ENCODE data around the gene MFAP5. TPM values are rescaled to one million over a fixed set of nuclear protein-coding genes. Genes with fewer than 3 reads are reported as not detected.

Gene MFAP5
- total RNA-seq, 1 experiment from 2014 or later = 0.26 TPM

GRCh38 chr12:8678661-8679111 lies 16.1 kb upstream of the MFAP5 start:
- no peak overlapping the region for H4K5ac ChIP-seq (ENCODE audit: insufficient read length, low read depth, low read length)
- no peak overlapping the region for H4K91ac ChIP-seq (ENCODE audit: insufficient read length, low read depth, low read length)
- no peak overlapping the region for H2AFZ ChIP-seq (ENCODE audit: low read length)
- no peak overlapping the region for H4K8ac ChIP-seq (replicated peaks; ENCODE audit: insufficient read length, low read depth, low read length)
- H3K79me1 ChIP-seq (ENCODE audit: insufficient read depth, low read depth, low read length, poor library complexity, severe bottlenecking) = no peaks in the 10 kb centered on the region
- no peak overlapping the region for H2AK5ac ChIP-seq (ENCODE audit: insufficient read length, low read length)
- Mint-ChIP-seq H3K9me3 (no peaks in the 10 kb centered on the region), H3K27ac (no peak overlapping the region), H3K4me3 (no peak overlapping the region), H3K36me3 (ENCODE audit: insufficient read depth in 1 of 3, low read depth in 3 of 3) (no peaks in the 10 kb centered on the region), H3K4me1 (peaks cover 21 to 28% of the 10 kb centered on the region in 2 experiments), H3K27me3 (ENCODE audit: low read depth) (no peaks in the 10 kb centered on the region)
- H3K27ac ChIP-seq (ENCODE audit: insufficient read length, low read depth, low read length) = no peak overlapping the region
- H2BK20ac ChIP-seq (ENCODE audit: low read depth, low read length, poor library complexity, severe bottlenecking) = no peak overlapping the region
- H3K23me2 ChIP-seq (ENCODE audit: insufficient read length, low read depth, low read length, poor library complexity, severe bottlenecking) = no peaks in the 10 kb centered on the region
- WGBS (ENCODE audit: extremely low coverage, insufficient read length, low lambda C conversion rate) = no CpG with 5 or more reads among the region's 3 CpGs
- H3K9ac ChIP-seq (ENCODE audit: extremely low read depth, insufficient read length, low read length) = no peak overlapping the region
- no peak overlapping the region for H3T11ph ChIP-seq (ENCODE audit: low read length)
- no peak overlapping the region for H2BK15ac ChIP-seq (ENCODE audit: low read depth, low read length)
- H3K9me3 ChIP-seq (ENCODE audit: control insufficient read depth, low read depth, low read length) = no peaks in the 10 kb centered on the region
- H3K56ac ChIP-seq (ENCODE audit: insufficient read length, low read depth, low read length) = no peak overlapping the region
- no peaks in the 10 kb centered on the region for H3K79me2 ChIP-seq (ENCODE audit: insufficient read depth, low read length)
- H3K27me3 ChIP-seq (ENCODE audit: insufficient read depth, low read length) = no peaks in the 10 kb centered on the region
- no peaks in the 10 kb centered on the region for H4K20me1 ChIP-seq (ENCODE audit: control insufficient read depth, insufficient read depth, insufficient read length)
- TF ChIP-seq, protein P1, sequence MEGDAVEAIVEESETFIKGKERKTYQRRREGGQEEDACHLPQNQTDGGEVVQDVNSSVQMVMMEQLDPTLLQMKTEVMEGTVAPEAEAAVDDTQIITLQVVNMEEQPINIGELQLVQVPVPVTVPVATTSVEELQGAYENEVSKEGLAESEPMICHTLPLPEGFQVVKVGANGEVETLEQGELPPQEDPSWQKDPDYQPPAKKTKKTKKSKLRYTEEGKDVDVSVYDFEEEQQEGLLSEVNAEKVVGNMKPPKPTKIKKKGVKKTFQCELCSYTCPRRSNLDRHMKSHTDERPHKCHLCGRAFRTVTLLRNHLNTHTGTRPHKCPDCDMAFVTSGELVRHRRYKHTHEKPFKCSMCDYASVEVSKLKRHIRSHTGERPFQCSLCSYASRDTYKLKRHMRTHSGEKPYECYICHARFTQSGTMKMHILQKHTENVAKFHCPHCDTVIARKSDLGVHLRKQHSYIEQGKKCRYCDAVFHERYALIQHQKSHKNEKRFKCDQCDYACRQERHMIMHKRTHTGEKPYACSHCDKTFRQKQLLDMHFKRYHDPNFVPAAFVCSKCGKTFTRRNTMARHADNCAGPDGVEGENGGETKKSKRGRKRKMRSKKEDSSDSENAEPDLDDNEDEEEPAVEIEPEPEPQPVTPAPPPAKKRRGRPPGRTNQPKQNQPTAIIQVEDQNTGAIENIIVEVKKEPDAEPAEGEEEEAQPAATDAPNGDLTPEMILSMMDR (conservative IDR thresholded peaks at IDR 0.05) = no peak
- H2BK120ac ChIP-seq (ENCODE audit: low read depth, low read length, poor library complexity, severe bottlenecking) = no peak overlapping the region
- DNase-seq = no peak
- no peak overlapping the region for H3K14ac ChIP-seq (ENCODE audit: insufficient read depth, low read length)
- no peak overlapping the region for H2BK5ac ChIP-seq (ENCODE audit: insufficient read length, low read length)
- H3K4ac ChIP-seq (ENCODE audit: low read depth, low read length) = no peak overlapping the region
- H3K4me1 ChIP-seq (ENCODE audit: insufficient read depth, low read length) = peaks cover 5% of the 10 kb centered on the region; the same call in 1 of the 2 replicates
- no peak overlapping the region for H3K23ac ChIP-seq (ENCODE audit: insufficient read length, low read depth, low read length)
- H3K18ac ChIP-seq (ENCODE audit: insufficient read length, low read depth, low read length) = no peak overlapping the region
- no peak overlapping the region for H3K4me2 ChIP-seq (ENCODE audit: insufficient read depth, insufficient read length, low read length)
- no peak overlapping the region for H2BK12ac ChIP-seq (ENCODE audit: insufficient read length, low read depth, low read length)
